Measurements from ENCODE around the gene ERN2. TPM values are rescaled to one million over a fixed set of nuclear protein-coding genes. Genes with fewer than 3 reads are reported as not detected.

ERN2 gene
- not detected for total RNA-seq
- not detected for polyA plus RNA-seq (ENCODE audit: insufficient read depth, low read depth, low replicate concordance)
- long read RNA-seq, donor 1: 0 reads
- long read RNA-seq, donor 2: 0 reads
- long read RNA-seq, donor 3: 0 reads
- long read RNA-seq, donor 4: 0 reads
- long read RNA-seq, donor 5: 0 reads
- long read RNA-seq, donor 6: 0 reads
- long read RNA-seq, donor 7: 0 reads
- long read RNA-seq, donor 8, partial matches to known transcripts: 0 of 1 reads
- long read RNA-seq, donor 8, other reads (novel, unspliced or antisense): 0 of 1 reads
- long read RNA-seq, donor 9: 0 reads
- long read RNA-seq, donor 10: 0 reads

GRCh38 chr16:23712976-23713375, at the start of gene ERN2:
ERN2 (minus strand) TSS chr16:23713222; CDS start chr16:23713187, 35 bp downstream.
- Histone ChIP-seq H3K27me3 (ENCODE audit: control insufficient read depth, insufficient read depth, low read length) (peaks cover 7% of the 10 kb centered on the region), H3K4me3 (ENCODE audit: low read length in 3 of 3) (no peak within 1 kb of the TSS), H3K36me3 (ENCODE audit: control insufficient read depth in 2 of 3, insufficient read depth in 3 of 3, low read length in 3 of 3) (no peaks in the 10 kb centered on the region), H3K9ac (ENCODE audit: low read length in 3 of 3) (no peak within 1 kb of the TSS), H3K27ac (ENCODE audit: low read depth in 2 of 2, low read length in 2 of 2) (no peak within 1 kb of the TSS), H3K4me1 (ENCODE audit: control insufficient read depth in 2 of 3, insufficient read depth in 2 of 3, low read depth in 1 of 3, low read length in 3 of 3) (no peaks in the 10 kb centered on the region), H3K9me3 (ENCODE audit: control insufficient read depth in 2 of 3, insufficient read depth in 1 of 3, low read length in 3 of 3) (peaks cover 0 to 5% (median 0%) of the 10 kb centered on the region in 3 donors)
- no peak for TF ChIP-seq CTCF (IDR thresholded peaks at IDR 0.05; ENCODE audit: borderline replicate concordance, extremely low read depth, insufficient read depth)
- DNase-seq: no peak
- FAIRE-seq: no peak
- intact Hi-C loops (cut with DNase I): no loop called here

GRCh38 chr16:23757937-23758619, 45.1 kb upstream of the ERN2 start:
- intact Hi-C loops (cut with DNase I): no loop called here
- TF ChIP-seq CTCF (IDR thresholded peaks at IDR 0.05; ENCODE audit: borderline replicate concordance, extremely low read depth, insufficient read depth): no peak
- Histone ChIP-seq H3K27me3 (ENCODE audit: control insufficient read depth, insufficient read depth, low read length) (no peaks in the 10 kb centered on the region), H3K9ac (ENCODE audit: low read length in 3 of 3) (no peak overlapping the region), H3K4me3 (ENCODE audit: low read length in 3 of 3) (no peak overlapping the region), H3K36me3 (ENCODE audit: control insufficient read depth in 2 of 3, insufficient read depth in 3 of 3, low read length in 3 of 3) (no peaks in the 10 kb centered on the region), H3K9me3 (ENCODE audit: control insufficient read depth in 2 of 3, insufficient read depth in 1 of 3, low read length in 3 of 3) (peaks cover 0 to 2% (median 0%) of the 10 kb centered on the region in 3 donors), H3K4me1 (ENCODE audit: control insufficient read depth in 2 of 3, insufficient read depth in 2 of 3, low read depth in 1 of 3, low read length in 3 of 3) (no peaks in the 10 kb centered on the region), H3K27ac (ENCODE audit: low read depth in 2 of 2, low read length in 2 of 2) (no peak overlapping the region)
- no peak for DNase-seq
- no peak for FAIRE-seq

- intact Hi-C loops (cut with DNase I): no loop called here
Observed at GRCh38 chr16:23757116-23757515, 44.1 kb upstream of the ERN2 start.

More at GRCh38 chr16:23757116-23757515, 44.1 kb upstream of the ERN2 start:
- DNase-seq: no peak
- H3K27me3 ChIP-seq (ENCODE audit: control insufficient read depth, insufficient read depth, low read length): no peaks in the 10 kb centered on the region
- no peak overlapping the region for H3K27ac ChIP-seq (ENCODE audit: low read depth in 2 of 2, low read length in 2 of 2)
- no peak overlapping the region for H3K4me3 ChIP-seq (ENCODE audit: low read length in 3 of 3)
- FAIRE-seq: no peak
- H3K9ac ChIP-seq (ENCODE audit: low read length in 3 of 3): no peak overlapping the region
- TF ChIP-seq CTCF (IDR thresholded peaks at IDR 0.05; ENCODE audit: borderline replicate concordance, extremely low read depth, insufficient read depth): no peak
- no peaks in the 10 kb centered on the region for H3K36me3 ChIP-seq (ENCODE audit: control insufficient read depth in 2 of 3, insufficient read depth in 3 of 3, low read length in 3 of 3)
- H3K9me3 ChIP-seq (ENCODE audit: control insufficient read depth in 2 of 3, insufficient read depth in 1 of 3, low read length in 3 of 3): peaks cover 0 to 2% (median 0%) of the 10 kb centered on the region in 3 donors
- no peaks in the 10 kb centered on the region for H3K4me1 ChIP-seq (ENCODE audit: control insufficient read depth in 2 of 3, insufficient read depth in 2 of 3, low read depth in 1 of 3, low read length in 3 of 3)

Data from kidney (tissue), 22 donors.